Stimulated activated CD4-positive, alpha-beta T cell treated with anti-CD3 and anti-CD28 coated beads, Interleukin-4, amount 100 ng/mL, for 24 hours (primary cell): ENCODE measurements around the gene PALD1.

ENCODE experiments used
- DNase-seq: peaks from one replicate; pipeline ENCODE4 v3.0.0-alpha.2; 2020

Gene PALD1

DNA sequence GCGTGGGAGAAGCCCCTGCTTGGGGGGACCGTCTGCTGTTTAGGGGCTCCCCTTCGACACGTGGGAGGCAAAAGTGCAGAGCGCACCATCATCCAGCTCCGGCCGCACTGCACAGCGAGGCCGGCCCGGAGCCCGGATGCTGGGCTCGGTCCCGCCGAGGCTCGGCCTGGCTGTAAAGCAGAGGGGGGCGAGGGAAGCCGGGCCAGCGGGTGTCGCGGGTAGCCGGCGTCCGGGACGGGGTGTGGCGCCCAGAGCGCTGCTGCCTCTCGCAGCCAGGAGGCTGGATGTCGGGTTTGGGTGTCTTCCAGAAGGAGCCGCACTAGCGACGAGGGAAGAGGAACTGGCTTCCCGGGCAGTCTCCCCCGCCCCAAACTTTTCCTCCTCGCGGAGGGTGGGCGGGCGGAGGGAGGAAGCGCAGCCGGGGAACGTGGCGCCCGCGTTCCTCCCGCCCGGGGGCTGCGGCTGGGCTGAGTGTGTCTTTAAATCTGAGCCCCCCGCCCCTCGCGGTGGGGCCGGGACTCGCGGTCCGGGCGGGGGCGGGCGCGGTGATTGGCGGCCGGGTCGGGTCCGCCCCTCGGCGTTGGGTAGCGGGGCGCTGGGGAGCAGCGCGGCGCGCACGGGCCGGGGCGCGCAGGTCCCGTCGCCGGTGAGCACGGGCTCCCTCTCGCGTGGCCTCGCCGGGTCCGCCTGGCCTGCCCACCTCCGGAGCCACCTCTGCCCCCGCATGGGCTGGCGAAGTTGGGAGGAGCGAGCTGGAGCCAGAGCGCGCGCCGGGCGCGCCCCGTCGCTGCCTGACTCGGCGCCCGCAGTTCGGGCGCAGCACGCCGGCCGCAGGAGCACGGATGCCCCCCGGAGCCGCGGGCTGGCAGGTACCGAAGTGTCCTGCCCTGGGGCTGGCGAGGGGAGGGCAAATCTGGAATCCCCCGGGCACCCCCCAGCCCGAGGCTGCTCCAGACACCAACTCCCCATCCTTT lies at the start of gene PALD1:
PALD1 (plus strand) TSS at position 577 of the 974 bp plus-strand sequence. CDS start 47,185 bp downstream, outside the sequence.
- peak; percentile 25 for DNase-seq

- DNase-seq = no peak
These were observed 47.8 kb upstream of the PALD1 start for GRCh38 chr10:70430493-70431445.

DNA sequence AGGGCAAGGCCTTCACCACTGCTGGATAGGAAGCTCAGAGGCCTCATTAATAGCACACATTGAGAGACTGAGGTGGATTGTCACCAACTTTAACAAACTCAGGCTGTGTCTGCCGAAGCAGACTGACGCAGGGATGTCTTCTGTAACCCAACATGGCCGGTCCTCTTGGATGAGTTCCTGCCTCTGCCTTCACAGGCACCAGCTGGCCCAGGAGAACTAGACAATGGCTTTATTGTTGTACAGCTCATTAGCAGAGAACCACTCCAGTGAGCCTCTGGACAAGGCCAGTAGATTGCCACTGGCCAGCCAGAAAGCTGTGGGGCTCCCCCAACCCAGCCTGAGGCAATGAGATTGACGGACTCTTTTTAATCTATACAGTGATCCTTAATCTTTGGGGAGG lies 46.5 kb upstream of the PALD1 start:
- DNase-seq = no peak

DNA sequence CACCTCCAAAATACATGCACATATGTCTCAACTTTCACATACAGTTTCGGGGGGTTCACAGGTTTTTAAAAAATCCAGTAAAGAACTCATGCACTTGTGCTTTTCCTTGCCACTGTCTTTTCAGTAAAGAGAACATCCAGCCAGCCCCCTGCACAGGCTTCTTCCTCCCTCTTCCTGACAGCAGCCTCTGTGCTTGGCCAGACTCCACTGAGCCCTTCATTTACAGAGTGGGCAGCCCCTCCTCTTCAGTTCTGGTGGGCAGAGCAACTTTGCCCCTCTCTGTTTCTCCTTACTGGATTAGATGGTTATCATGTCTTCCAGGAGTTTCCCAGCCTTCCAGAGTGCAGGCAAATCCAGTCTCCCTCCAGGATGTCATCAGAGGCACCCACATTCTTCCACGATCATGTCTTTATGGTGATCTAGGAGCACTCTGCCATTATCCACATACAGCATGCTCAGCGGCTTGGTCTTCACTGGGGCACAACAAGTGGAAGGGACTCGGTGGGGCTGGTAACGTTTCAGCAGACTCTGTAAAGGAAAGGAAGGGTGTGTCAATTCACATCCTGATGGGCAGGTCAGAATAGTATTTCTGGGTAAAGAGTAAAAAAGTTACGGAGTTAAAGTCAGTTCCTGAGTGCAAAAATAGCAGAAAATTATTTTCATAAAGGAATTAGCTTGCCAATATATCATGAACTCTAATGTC lies 45.9 kb upstream of the PALD1 start:
- no peak for DNase-seq

DNA sequence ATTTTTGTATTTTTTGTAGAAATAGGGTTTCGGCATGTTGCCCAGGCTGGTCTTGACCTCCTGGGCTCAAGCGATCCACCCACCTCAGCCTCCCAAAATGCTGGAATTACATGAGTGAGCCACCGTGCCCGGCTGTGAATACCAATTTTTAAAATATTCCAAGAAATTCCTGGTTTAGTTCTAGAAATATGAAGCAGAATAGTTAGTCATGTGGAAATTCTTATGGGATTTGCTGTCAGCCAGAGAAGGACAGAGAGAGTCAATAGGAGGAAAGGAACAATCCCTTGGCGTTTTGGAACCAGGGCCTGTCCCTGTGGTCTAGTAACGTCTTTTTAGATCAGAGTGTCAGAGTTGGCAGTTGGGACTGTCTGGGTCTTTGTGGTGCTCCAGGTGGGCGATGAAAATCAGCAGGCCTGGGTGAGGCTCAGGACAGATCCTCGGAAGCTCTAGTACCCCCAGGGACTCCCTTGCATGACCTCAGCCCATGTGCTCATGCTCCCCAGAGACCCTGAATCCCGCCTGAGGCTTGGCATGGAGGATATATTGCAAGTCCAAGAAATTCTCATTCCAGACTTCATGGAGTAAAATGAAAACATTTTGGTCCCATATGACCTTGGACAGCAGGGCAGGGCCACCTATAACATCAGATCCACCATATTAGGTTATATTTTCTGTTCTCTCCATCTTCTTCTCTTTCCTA lies 44.8 kb upstream of the PALD1 start:
- no peak for DNase-seq

- no peak for DNase-seq
These were observed 43.1 kb upstream of the PALD1 start for GRCh38 chr10:70435241-70436085.

DNA sequence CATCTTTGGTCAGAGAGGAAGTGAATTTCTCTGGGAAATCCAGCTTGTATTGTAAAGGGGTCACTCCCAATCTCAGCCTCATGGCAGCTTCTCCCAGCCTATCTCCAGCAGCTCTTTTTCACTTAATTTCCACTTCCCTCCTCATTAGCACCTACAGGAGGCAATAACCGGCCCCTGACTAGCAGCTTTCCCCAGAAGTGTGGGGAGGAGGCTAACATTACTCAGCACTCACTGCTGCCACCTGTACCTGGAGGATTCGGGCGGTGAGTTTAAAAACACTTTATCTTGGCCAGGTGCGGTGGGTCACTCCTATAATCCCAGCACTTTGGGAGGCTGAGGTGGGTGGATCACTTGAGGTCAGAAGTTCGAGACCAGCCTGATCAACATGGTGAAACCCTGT lies 40.8 kb upstream of the PALD1 start:
- DNase-seq = no peak

GRCh38 chr10:70440296-70441160 lies 38.0 kb upstream of the PALD1 start:
- peak; percentile 8 for DNase-seq

GRCh38 chr10:70441161-70441894 lies 37.2 kb upstream of the PALD1 start, which contains the start of gene NODAL:
Gene NODAL, minus strand, starts transcription at chr10:70441681. Its CDS starts 14 bp downstream, at chr10:70441667.
- no peak for DNase-seq

DNA sequence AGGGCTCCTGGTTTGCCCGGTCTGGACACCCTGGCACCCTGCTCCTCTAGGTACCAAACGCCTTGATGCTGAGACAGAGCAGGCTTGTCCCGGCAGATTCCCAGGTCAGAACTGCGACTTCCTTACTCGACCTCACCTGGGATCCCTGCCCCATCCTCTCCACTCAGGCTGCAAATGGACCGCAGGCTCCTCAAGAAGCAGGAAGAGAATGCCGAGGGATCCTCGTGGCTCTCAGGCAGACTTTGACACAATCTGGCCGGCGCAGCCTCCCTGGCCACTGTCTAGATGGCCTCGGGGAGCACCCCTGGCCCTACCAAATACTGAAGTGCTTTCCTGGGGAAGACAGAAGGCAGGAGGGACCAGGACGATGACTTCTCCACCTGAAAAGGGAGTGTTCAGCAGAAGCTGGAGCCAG lies 36.7 kb upstream of the PALD1 start:
- no peak for DNase-seq

GRCh38 chr10:70442332-70442988 lies 36.1 kb upstream of the PALD1 start:
- no peak for DNase-seq

GRCh38 chr10:70444744-70445143 lies 33.8 kb upstream of the PALD1 start:
- no peak for DNase-seq

DNA sequence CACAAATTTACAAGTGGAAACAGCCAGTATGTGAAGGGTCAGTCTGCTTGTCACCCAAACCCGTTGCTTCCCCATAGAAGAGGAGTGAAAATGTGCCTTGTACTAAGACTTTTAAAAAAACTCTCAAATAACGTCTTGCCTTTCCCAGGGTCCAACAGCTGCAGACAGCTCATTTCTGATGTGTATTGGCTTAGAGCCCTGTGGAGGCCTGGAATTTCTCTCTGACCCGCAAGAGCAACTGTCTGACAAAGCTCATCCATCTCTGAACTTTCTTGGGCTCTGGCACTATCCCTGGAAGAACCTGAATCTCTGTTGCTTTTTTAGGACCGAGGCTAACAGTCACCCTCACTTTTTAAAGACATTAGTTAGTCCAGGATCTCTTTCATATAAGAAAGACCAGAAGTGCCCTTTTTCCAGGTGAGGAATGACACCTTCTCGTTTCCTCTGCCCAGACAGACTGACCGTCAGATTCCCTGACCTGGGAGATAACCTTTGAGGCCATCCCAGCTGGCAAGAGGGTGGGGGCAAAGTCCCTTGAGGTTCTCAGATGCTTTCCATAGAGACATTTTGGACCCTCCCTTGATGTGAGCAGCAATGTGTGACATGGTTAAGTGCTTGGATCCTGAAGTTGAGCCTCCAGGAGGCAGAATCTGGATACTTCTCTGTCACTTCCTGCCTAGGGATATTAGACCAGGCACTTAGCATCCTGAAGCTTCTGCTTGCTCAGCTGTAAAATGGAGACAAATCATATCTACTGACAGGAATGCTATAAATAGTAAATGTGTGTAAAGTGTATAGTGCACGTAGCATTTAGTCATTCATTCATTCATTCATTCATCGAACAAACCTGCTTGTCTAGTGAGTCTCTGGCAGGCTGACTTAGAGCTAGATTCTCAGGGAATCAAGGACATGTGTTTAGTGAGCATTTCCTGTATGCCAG lies 32.6 kb upstream of the PALD1 start:
- no peak for DNase-seq

DNA sequence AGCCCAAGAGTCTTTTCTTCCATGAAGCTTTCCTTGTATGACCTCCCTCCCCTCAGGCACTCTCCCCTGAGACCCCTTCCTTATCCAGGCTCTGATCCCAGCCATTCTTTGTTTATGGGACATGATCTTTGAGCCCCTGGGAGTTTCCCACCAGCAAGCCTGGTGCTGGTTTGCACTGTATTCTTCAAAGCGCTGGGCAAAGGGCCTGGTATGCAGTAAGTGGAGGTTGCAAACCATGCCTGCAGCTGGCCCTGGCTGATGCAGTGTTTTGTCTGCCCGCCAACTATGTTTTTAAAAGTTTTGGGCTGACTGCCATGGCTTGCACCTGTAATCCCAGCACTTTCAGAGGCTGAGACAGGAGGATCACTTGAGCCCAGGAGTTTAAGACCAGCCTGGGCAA lies 30.3 kb upstream of the PALD1 start:
- DNase-seq = no peak

DNA sequence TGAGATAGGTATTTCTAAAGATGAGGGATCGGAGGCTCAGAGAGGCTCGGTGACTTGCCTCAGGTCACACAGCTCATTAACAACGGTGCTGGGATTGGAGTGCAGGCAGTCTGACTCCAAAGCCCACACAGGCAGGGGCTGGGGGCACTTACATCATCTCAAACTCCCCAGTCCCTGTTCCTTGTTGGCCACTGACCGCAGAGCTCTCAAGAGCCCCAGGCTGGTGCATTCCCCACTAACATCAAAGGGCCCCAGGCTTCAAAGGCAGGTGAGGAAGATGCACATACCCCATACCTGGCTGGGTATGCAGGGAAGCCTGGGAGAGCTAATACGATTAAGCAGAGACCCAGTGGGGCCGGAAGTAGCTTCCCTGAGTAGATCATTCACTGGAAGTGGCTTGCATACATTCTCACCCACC lies 23.3 kb upstream of the PALD1 start:
- DNase-seq = no peak

- DNase-seq = no peak
These were observed 22.4 kb upstream of the PALD1 start for GRCh38 chr10:70456164-70456563.

GRCh38 chr10:70457759-70458305 lies 20.7 kb upstream of the PALD1 start:
- DNase-seq = no peak
